ENCODE data around the gene NEGR1. TPM values are rescaled to one million over a fixed set of nuclear protein-coding genes. Genes with fewer than 3 reads are reported as not detected.

The NEGR1 gene
- total and polyA plus RNA-seq, 9 of the 15 experiments (the other 6 are each of a cell fraction or from before 2014, with no cell fraction given), result not detected

GRCh38 chr1:71660411-71660810, 621.9 kb downstream of the NEGR1 start:
- ChIA-PET POLR2A (no interaction called here), CTCF (ENCODE audit: low intra/inter-chr PET ratio) (no interaction called here)
- Histone ChIP-seq H3K36me3 (ENCODE audit: control insufficient read depth, insufficient read depth, low read length) (no peaks in the 10 kb centered on the region), H2AFZ (ENCODE audit: low read depth, low read length) (no peak overlapping the region), H3K9me1 (ENCODE audit: control insufficient read depth, insufficient read depth, low read length) (no peaks in the 10 kb centered on the region), H3K9ac (ENCODE audit: insufficient read depth in 1 of 2, low read depth in 2 of 2, low read length in 2 of 2) (no peak overlapping the region), H3K4me1 (replicated peaks in 1 of 2; ENCODE audit: control insufficient read depth in 2 of 2, insufficient read depth in 2 of 2, low read length in 2 of 2) (no peaks in the 10 kb centered on the region), H3K27ac (ENCODE audit: extremely low read depth, low read depth, low read length) (no peak overlapping the region), H3K4me2 (ENCODE audit: insufficient read depth, low read length) (no peak overlapping the region), H3K27me3 (ENCODE audit: control insufficient read depth in 2 of 2, insufficient read depth in 2 of 2, low read length in 2 of 2) (no peaks in the 10 kb centered on the region), H3K4me3 (no peak overlapping the region), H4K20me1 (replicated peaks; ENCODE audit: control insufficient read depth, insufficient read depth, low read length) (no peaks in the 10 kb centered on the region), H3K79me2 (ENCODE audit: control insufficient read depth, insufficient read depth, low read length) (no peaks in the 10 kb centered on the region), H3K9me3 (replicated peaks; ENCODE audit: control insufficient read depth, insufficient read depth, low read depth, low read length) (no peaks in the 10 kb centered on the region; the same call in 1 of the 2 replicates)
- FAIRE-seq, result no peak
- no peak for ATAC-seq
- in situ Hi-C loops (cut with MboI) (no loop called here), intact Hi-C loops (cut with micrococcal nuclease) (no loop called here)
- no peak for DNase-seq (ENCODE audit: extremely low read depth in 1 of 4, low spot score in 3 of 4)
- no TSS peak for BruUV-seq (replicated peaks)
- TF ChIP-seq TEAD1 (CRISPR knock-in tag; IDR thresholded peaks at IDR 0.05), result no peak
- TF ChIP-seq NUFIP1 (IDR thresholded peaks at IDR 0.05; ENCODE audit: partially characterized antibody), result no peak
- no peak for TF ChIP-seq ZNF124 (CRISPR knock-in tag; IDR thresholded peaks at IDR 0.05)
- TF ChIP-seq ETV6 (IDR thresholded peaks at IDR 0.05; ENCODE audit: borderline replicate concordance in 1 of 2, low read depth in 2 of 2, low read length in 1 of 2), result no peak
- no peak for TF ChIP-seq ETV6 (CRISPR knock-in tag; IDR thresholded peaks at IDR 0.05; ENCODE audit: borderline replicate concordance)
- no peak for TF ChIP-seq THRA (IDR thresholded peaks at IDR 0.05)
- TF ChIP-seq RFX1 (IDR thresholded peaks at IDR 0.05), result no peak
- no peak for TF ChIP-seq POLR2AphosphoS5 (IDR thresholded peaks at IDR 0.05; ENCODE audit: control insufficient read depth, insufficient read depth, low read depth, low read length)
- no peak for TF ChIP-seq NCOR1 (IDR thresholded peaks at IDR 0.05)
- TF ChIP-seq CBX5 (IDR thresholded peaks at IDR 0.05; ENCODE audit: borderline replicate concordance, low read depth), result no peak
- TF ChIP-seq E2F8 (IDR thresholded peaks at IDR 0.05; ENCODE audit: low read depth, partially characterized antibody), result no peak
- no peak for TF ChIP-seq ZBTB49 (CRISPR knock-in tag; IDR thresholded peaks at IDR 0.05; ENCODE audit: borderline replicate concordance)
- TF ChIP-seq STAT6 (CRISPR knock-in tag; IDR thresholded peaks at IDR 0.05), result no peak
- no peak for TF ChIP-seq LARP7 (IDR thresholded peaks at IDR 0.05)
- 0% methylated on average over 4 of the region's 4 CpGs for WGBS (ENCODE audit: insufficient coverage, low coverage, missing lambda C conversion rate)
